ENCODE measurements around the gene RNF113B.

The RNF113B gene

GRCh38 chr13:98199480-98199879, 22.4 kb upstream of the RNF113B start:
- H3K4me3 ChIP-seq (ENCODE audit: low read length), result no peak overlapping the region
- TF ChIP-seq, protein P1, sequence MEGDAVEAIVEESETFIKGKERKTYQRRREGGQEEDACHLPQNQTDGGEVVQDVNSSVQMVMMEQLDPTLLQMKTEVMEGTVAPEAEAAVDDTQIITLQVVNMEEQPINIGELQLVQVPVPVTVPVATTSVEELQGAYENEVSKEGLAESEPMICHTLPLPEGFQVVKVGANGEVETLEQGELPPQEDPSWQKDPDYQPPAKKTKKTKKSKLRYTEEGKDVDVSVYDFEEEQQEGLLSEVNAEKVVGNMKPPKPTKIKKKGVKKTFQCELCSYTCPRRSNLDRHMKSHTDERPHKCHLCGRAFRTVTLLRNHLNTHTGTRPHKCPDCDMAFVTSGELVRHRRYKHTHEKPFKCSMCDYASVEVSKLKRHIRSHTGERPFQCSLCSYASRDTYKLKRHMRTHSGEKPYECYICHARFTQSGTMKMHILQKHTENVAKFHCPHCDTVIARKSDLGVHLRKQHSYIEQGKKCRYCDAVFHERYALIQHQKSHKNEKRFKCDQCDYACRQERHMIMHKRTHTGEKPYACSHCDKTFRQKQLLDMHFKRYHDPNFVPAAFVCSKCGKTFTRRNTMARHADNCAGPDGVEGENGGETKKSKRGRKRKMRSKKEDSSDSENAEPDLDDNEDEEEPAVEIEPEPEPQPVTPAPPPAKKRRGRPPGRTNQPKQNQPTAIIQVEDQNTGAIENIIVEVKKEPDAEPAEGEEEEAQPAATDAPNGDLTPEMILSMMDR (conservative IDR thresholded peaks at IDR 0.05; ENCODE audit: low read length), result no peak
- DNase-seq (ENCODE audit: low read depth), result no peak

GRCh38 chr13:98198683-98199082, 21.6 kb upstream of the RNF113B start:
- TF ChIP-seq, protein P1 (conservative IDR thresholded peaks at IDR 0.05; ENCODE audit: low read length), result no peak
- DNase-seq (ENCODE audit: low read depth), result no peak
- H3K4me3 ChIP-seq (ENCODE audit: low read length), result no peak overlapping the region

- TF ChIP-seq, protein P1 (conservative IDR thresholded peaks at IDR 0.05; ENCODE audit: low read length), result no peak
- DNase-seq (ENCODE audit: low read depth), result no peak
- no peak overlapping the region for H3K4me3 ChIP-seq (ENCODE audit: low read length)
Observed at GRCh38 chr13:98195054-98195791, 18.2 kb upstream of the RNF113B start.

GRCh38 chr13:98192008-98192407, 14.9 kb upstream of the RNF113B start:
- H3K4me3 ChIP-seq (ENCODE audit: low read length), result no peak overlapping the region
- no peak for DNase-seq (ENCODE audit: low read depth)
- TF ChIP-seq, protein P1 (conservative IDR thresholded peaks at IDR 0.05; ENCODE audit: low read length), result no peak

DNA sequence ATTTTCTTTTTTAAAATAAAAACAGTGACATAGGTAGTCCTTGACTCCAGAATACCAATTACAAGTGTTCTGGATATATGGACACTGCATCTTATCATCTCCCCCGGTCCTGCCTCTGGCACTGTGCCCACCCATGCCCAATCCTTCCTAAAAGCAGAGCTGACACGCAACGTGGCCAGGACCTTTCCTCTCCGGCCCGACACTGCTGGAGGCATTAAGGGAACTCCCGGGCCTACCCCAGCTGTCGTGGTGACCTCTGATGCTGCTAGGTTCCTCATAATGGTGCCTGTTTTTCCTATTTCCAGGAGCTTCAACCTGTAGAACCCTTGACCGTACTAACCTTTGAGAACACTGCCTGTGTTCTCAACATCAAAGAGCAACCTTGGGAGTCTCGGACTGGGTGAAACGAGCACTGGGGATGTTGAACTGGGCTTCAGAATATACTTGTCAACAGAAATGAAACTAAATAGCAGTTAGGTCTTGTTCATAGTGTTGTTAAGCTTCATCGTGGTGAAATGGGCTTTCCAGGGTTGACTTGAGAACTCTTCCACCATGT, 13.9 kb upstream of the RNF113B start:
- TF ChIP-seq, protein P1 (conservative IDR thresholded peaks at IDR 0.05; ENCODE audit: low read length), result no peak
- no peak overlapping the region for H3K4me3 ChIP-seq (ENCODE audit: low read length)
- DNase-seq (ENCODE audit: low read depth), result no peak

DNA sequence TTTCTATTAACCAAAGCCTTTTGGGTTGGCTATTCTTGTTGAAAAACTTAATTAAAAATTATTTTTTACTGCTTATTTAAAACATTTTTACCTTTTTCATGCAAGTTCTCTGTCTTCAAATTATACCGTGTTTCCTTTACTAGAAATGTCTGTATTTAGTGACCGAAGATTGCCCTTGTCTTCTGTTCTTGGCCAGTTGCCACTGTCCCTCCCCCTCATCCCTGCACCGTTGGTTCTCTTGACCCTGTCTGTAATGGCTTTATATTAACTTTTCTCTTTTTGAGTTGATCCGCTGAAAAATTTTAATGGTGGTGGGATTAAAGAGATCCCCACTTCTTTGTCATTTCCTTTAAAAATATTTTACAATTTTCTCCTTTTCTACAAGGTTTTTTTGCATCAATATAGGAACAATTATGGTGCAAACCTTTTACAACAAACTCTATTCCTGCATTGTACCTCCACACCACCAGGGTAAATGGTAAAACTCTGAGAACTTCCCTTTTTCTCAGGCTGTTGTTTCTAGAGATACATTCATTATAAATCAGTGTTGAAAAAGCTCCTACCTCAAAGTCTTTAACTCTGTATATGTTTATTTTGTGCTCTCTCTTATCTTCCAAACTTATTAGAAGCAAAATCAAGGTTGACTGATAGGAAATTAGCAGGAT, 12.9 kb upstream of the RNF113B start:
- DNase-seq (ENCODE audit: low read depth), result no peak
- TF ChIP-seq, protein P1 (conservative IDR thresholded peaks at IDR 0.05; ENCODE audit: low read length), result peak; percentile 12; the same call in 1 of the 2 replicates
- no peak overlapping the region for H3K4me3 ChIP-seq (ENCODE audit: low read length)

Measured in AG10803 (cell line).